ENCODE measurements around the gene APLN.

The APLN gene

GRCh38 chrX:129659861-129660260 is 5.1 kb upstream of the APLN start:
- no peak for DNase-seq

GRCh38 chrX:129659141-129659540 is 4.4 kb upstream of the APLN start:
- DNase-seq: no peak

- DNase-seq: no peak
Observed at GRCh38 chrX:129658429-129658828, 3.7 kb upstream of the APLN start.

GRCh38 chrX:129655547-129656249 is 942 bp upstream of the APLN start:
- DNase-seq: no peak

GRCh38 chrX:129653971-129654651 is 645 bp downstream of the APLN start:
- DNase-seq: no peak

- DNase-seq: no peak
Observed at GRCh38 chrX:129653181-129653970, 1.4 kb downstream of the APLN start.

- no peak for DNase-seq
Observed at GRCh38 chrX:129652565-129653169, 2.1 kb downstream of the APLN start.

GRCh38 chrX:129651756-129652564 is 2.8 kb downstream of the APLN start:
- no peak for DNase-seq

GRCh38 chrX:129650821-129651510 is 3.8 kb downstream of the APLN start:
- no peak for DNase-seq

GRCh38 chrX:129650183-129650689 is 4.5 kb downstream of the APLN start:
- DNase-seq: no peak

- DNase-seq: no peak
Observed at GRCh38 chrX:129649268-129650182, 5.2 kb downstream of the APLN start.

- DNase-seq: no peak
Observed at GRCh38 chrX:129648514-129649267, 6.1 kb downstream of the APLN start.

GRCh38 chrX:129647418-129648410 is 7.0 kb downstream of the APLN start:
- no peak for DNase-seq

- no peak for DNase-seq
Observed at GRCh38 chrX:129646566-129647417, 8.0 kb downstream of the APLN start.

GRCh38 chrX:129642641-129643040 is 12.1 kb downstream of the APLN start:
- no peak for DNase-seq

- DNase-seq: no peak
Observed at GRCh38 chrX:129641941-129642340, 12.8 kb downstream of the APLN start.

- DNase-seq: no peak
Observed at GRCh38 chrX:129641469-129641868, 13.3 kb downstream of the APLN start.
